WI38 (cell line): ENCODE measurements around the gene SLC35B1.

ENCODE experiments used
- H3K4me3 ChIP-seq: 2 replicates; pipeline ENCODE4 v1.5.1; 2011; ENCODE audit warnings: low read depth, mild to moderate bottlenecking, control low read depth, low read length
- CTCF ChIP-seq: IDR thresholded peaks from 2 replicates; pipeline ENCODE4 v1.5.1; 2012; ENCODE audit warnings: low read depth, mild to moderate bottlenecking, control low read depth, low read length

Gene SLC35B1

GRCh38 chr17:49695698-49696232 is 12.0 kb downstream of the SLC35B1 start:
- TF ChIP-seq CTCF, result no peak
- no peak overlapping the region for H3K4me3 ChIP-seq

- H3K4me3 ChIP-seq, result no peak overlapping the region
- peak; percentile 83 for TF ChIP-seq CTCF
Measured at GRCh38 chr17:49694847-49695697, 12.7 kb downstream of the SLC35B1 start.

- H3K4me3 ChIP-seq, result no peak overlapping the region
- no peak for TF ChIP-seq CTCF
Measured at GRCh38 chr17:49692751-49693150, 15.0 kb downstream of the SLC35B1 start.

- TF ChIP-seq CTCF, result no peak
- H3K4me3 ChIP-seq, result no peak overlapping the region
Measured at GRCh38 chr17:49691677-49692191, 16.0 kb downstream of the SLC35B1 start.

- TF ChIP-seq CTCF, result no peak
- H3K4me3 ChIP-seq, result no peak overlapping the region
Measured at GRCh38 chr17:49691086-49691676, 16.6 kb downstream of the SLC35B1 start.

GRCh38 chr17:49690256-49690655 is 17.5 kb downstream of the SLC35B1 start:
- no peak for TF ChIP-seq CTCF
- no peak overlapping the region for H3K4me3 ChIP-seq

GRCh38 chr17:49688848-49689247 is 18.9 kb downstream of the SLC35B1 start:
- H3K4me3 ChIP-seq, result no peak overlapping the region
- no peak for TF ChIP-seq CTCF
